ENCODE measurements around the gene LRFN3. TPM values are rescaled to one million over a fixed set of nuclear protein-coding genes. Genes with fewer than 3 reads are reported as not detected.
A peak's percentile ranks its signal among the peaks of the same experiment; 100 is the strongest.

Gene LRFN3
- total RNA-seq, 1 donor from 2014 or later, result 14.4 TPM

DNA sequence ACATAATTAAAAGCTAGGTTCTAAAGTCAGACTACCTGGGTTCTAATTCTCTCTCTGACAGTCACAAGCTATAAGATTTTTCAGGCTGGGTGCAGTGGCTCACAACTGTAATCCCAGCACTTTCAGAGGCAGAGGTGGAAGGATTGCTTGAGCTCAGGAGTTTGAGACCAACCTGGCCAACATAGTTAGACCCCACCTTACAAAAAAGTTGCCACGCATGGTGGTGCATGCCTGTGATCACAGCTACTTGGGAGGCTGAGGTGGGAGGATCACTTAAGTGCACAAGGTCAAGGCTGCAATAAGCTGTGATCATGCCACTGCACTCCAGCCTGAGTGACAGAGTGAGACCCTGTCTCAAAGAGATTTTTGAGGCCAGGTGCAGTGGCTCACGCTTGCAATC is 41.8 kb upstream of the LRFN3 start:
- Histone ChIP-seq H3K27me3 (ENCODE audit: control insufficient read depth, insufficient read depth, low read length) (no peaks in the 10 kb centered on the region), H3K4me3 (ENCODE audit: low read depth, low read length) (no peak overlapping the region), H3K36me3 (ENCODE audit: control insufficient read depth, insufficient read depth, low read length) (peaks cover 4% of the 10 kb centered on the region)
- TF ChIP-seq, protein P1, sequence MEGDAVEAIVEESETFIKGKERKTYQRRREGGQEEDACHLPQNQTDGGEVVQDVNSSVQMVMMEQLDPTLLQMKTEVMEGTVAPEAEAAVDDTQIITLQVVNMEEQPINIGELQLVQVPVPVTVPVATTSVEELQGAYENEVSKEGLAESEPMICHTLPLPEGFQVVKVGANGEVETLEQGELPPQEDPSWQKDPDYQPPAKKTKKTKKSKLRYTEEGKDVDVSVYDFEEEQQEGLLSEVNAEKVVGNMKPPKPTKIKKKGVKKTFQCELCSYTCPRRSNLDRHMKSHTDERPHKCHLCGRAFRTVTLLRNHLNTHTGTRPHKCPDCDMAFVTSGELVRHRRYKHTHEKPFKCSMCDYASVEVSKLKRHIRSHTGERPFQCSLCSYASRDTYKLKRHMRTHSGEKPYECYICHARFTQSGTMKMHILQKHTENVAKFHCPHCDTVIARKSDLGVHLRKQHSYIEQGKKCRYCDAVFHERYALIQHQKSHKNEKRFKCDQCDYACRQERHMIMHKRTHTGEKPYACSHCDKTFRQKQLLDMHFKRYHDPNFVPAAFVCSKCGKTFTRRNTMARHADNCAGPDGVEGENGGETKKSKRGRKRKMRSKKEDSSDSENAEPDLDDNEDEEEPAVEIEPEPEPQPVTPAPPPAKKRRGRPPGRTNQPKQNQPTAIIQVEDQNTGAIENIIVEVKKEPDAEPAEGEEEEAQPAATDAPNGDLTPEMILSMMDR (IDR thresholded peaks at IDR 0.05; ENCODE audit: insufficient read depth, low read length, poor library complexity, severe bottlenecking), result no peak
- no peak for DNase-seq (ENCODE audit: low read depth)

DNA sequence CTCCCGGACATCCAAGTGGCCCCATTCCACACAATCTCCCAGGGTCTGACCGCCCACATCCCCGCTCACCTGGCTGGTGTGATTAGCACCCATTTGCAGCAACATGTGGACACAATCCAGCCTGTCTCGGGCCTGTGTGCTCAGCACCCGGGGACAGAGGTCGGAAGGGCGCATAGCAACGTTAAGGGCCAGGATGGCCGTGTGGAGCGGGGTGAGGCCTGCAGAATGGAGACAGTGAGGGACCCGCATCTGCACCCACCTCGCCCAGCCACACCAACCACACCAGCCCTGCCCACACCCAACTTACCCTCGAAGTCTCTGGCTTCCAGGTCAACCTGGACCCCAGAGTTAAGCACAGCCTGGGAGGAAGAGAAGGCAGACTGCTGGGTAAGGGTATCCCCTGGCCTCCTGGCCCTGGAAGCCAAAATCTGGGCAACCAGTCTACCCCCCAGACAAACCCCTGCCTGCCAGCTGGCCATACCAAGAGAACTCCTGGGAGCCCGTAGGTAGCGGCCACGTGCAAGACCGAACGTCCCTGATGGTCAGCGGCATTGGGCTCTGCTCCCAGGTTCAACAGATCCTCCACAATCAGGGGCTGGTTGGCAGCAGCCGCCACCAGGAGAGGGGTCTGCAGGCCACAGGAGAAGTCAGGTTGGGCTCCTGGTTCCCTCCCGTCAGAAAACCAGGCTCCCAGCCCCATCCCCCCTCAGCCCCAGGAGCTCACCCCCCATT is 40.1 kb upstream of the LRFN3 start:
- Histone ChIP-seq H3K4me3 (ENCODE audit: low read depth, low read length) (no peak overlapping the region), H3K27me3 (ENCODE audit: control insufficient read depth, insufficient read depth, low read length) (no peaks in the 10 kb centered on the region), H3K36me3 (ENCODE audit: control insufficient read depth, insufficient read depth, low read length) (peaks cover 1% of the 10 kb centered on the region)
- TF ChIP-seq, protein P1 (IDR thresholded peaks at IDR 0.05; ENCODE audit: insufficient read depth, low read length, poor library complexity, severe bottlenecking), result no peak
- no peak for DNase-seq (ENCODE audit: low read depth)

DNA sequence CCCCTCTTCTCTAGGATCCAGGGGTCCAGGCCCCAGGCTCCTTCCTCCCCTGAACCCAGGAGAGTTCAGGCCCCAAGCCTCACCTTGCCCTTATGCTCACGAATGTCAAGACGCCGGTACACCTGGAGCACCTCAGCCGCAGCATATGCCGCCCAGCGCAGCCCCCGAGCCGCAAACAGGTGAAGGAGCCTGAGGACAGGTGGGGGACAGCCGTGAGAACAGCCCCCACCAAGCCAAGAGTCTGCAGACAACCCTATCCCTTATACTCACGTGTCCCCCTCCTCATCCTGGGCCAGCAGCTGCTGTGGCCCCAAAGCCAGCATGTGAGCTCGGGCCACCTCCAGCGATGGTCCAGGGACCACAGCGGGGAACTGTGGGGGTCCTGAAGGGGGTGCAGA is 39.5 kb upstream of the LRFN3 start:
- Histone ChIP-seq H3K4me3 (ENCODE audit: low read depth, low read length) (no peak overlapping the region), H3K27me3 (ENCODE audit: control insufficient read depth, insufficient read depth, low read length) (no peaks in the 10 kb centered on the region), H3K36me3 (ENCODE audit: control insufficient read depth, insufficient read depth, low read length) (peaks cover 1% of the 10 kb centered on the region)
- TF ChIP-seq, protein P1 (IDR thresholded peaks at IDR 0.05; ENCODE audit: insufficient read depth, low read length, poor library complexity, severe bottlenecking), result no peak
- no peak for DNase-seq (ENCODE audit: low read depth)

DNA sequence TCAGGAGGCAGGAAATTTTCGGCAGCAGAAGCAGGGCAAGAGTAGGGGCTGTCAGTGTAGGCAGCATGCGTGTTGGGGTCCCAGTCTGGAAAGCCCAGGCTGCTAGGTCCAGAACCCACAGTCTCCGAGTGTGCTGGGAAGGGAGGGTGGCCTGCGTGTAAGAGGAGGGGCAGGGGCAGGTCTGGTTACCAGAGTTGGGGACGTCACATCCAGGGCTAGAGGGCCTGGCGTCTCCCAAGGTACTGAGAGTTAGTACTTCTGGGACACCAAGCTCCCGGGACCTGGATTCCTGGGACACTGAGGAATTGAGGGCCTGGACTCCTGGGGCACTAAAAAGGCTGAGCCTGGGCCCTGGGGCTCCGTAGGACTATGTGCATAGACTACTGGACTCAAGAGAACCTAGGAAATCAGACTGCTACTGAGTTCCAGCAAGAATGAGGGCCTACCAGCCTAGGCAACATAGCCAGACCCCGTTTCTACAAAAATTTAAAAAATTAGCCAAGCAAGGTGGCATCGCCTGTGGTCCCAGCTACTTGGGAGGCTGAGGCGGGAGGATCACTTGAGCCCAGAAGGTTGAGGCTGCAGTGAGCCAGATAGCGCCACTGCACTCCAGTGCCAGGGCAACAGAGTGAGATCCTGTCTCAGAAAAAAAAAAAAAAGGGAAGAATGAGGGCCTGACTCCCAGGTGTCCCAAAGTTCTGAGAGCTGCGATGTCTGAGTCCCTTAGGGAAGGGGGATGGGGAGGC is 38.3 kb upstream of the LRFN3 start:
- peaks cover 1% of the 10 kb centered on the region for H3K36me3 ChIP-seq (ENCODE audit: control insufficient read depth, insufficient read depth, low read length)
- no peaks in the 10 kb centered on the region for H3K27me3 ChIP-seq (ENCODE audit: control insufficient read depth, insufficient read depth, low read length)
- peak overlapping the region; percentile 54 for H3K4me3 ChIP-seq (ENCODE audit: low read depth, low read length)
- TF ChIP-seq, protein P1 (IDR thresholded peaks at IDR 0.05; ENCODE audit: insufficient read depth, low read length, poor library complexity, severe bottlenecking), result no peak
- no peak for DNase-seq (ENCODE audit: low read depth)

DNA sequence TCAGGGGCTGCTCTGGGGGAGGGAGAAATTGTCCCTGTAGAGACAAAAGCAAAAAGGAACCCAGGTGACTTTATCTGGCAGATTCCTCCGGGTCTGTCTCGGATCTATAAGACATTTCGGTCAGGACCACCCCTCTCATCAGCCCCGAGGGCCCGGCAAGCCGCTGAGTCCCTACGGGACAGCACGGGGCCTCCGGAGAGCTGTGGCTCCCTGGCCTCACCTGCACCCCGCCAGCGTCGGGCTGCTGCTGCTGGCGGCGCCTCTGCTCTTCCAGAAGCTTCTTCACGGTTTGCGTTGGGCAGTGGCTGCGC is 37.7 kb upstream of the LRFN3 start:
- H3K36me3 ChIP-seq (ENCODE audit: control insufficient read depth, insufficient read depth, low read length), result peaks cover 1% of the 10 kb centered on the region
- no peaks in the 10 kb centered on the region for H3K27me3 ChIP-seq (ENCODE audit: control insufficient read depth, insufficient read depth, low read length)
- DNase-seq (ENCODE audit: low read depth), result no peak
- H3K4me3 ChIP-seq (ENCODE audit: low read depth, low read length), result peak overlapping the region; percentile 54
- TF ChIP-seq, protein P1 (IDR thresholded peaks at IDR 0.05; ENCODE audit: insufficient read depth, low read length, poor library complexity, severe bottlenecking), result no peak
